Hepatic stellate cell (primary cell): ENCODE measurements around the gene PIM2.

Experiments
- DNase-seq: peaks from one replicate; pipeline ENCODE4 v3.0.0; 2011; ENCODE audit warnings: low spot score

Gene PIM2

GRCh38 chrX:48864210-48864609 is 54.6 kb downstream of the PIM2 start:
- DNase-seq, result peak; percentile 29
